SK-MEL-5 (cell line): ENCODE results near the gene STARD10. TPM values are rescaled to one million over a fixed set of nuclear protein-coding genes. Genes with fewer than 3 reads are reported as not detected.

Experiments used
- DNase-seq: peaks from one replicate; pipeline ENCODE4 v3.0.0-alpha.2; 2016; ENCODE audit warnings: low read depth, low spot score
- in situ Hi-C: cut with HindIII; loops from 2 replicates; pipeline ENCODE4 v1.10.0; 2016; ENCODE audit warnings: low sequenced_read_pairs, high pct_unique_total_duplicates, low pct_unique_long_range_greater_than_20kb
- total RNA-seq: library from RNA; depleted of rRNA; stranded (reverse); fragments of >200 nt; shearing (Covaris generic); gene quantifications from 2 replicates; pipeline ENCODE4 v1.2.3, GENCODE V29; 2014

STARD10 gene
- total RNA-seq, 1 experiment from 2014 or later = 65.4 TPM

DNA sequence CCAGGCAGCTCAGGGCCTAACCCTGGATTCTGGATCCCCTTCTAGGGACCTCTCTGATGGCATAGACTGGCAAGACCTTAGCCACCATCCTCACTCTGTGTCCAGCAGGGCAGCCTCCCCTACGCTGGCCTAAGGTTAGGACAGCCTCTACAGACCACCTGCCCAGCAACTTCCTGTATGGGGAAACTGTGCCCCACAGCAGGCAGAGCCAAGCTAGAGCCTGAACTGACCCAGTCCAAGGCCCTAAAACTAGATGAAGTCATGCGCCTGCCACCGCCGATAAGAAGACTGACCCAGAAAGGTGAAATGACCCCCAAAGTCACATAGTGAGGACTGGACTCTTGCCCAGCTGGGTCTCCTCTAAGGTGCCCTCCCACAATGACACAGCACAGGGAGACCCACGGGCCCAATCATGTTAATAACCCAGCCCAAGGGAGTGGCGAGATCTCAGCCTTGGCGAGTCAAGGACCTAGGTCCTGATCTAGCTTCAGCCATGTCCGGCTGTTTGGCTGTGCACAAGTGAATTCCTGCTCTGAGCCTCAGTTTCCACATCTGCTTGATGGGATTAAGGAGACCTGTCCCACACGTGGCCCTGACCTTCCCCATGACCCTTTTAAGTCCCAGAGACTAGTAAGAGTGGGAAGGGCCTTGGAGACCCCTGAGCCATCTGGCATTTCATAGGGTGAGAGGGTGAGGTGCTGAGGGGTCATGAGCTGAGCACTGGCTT, 17.6 kb downstream of the STARD10 start:
- in situ Hi-C loops = no loop called here
- DNase-seq = no peak

DNA sequence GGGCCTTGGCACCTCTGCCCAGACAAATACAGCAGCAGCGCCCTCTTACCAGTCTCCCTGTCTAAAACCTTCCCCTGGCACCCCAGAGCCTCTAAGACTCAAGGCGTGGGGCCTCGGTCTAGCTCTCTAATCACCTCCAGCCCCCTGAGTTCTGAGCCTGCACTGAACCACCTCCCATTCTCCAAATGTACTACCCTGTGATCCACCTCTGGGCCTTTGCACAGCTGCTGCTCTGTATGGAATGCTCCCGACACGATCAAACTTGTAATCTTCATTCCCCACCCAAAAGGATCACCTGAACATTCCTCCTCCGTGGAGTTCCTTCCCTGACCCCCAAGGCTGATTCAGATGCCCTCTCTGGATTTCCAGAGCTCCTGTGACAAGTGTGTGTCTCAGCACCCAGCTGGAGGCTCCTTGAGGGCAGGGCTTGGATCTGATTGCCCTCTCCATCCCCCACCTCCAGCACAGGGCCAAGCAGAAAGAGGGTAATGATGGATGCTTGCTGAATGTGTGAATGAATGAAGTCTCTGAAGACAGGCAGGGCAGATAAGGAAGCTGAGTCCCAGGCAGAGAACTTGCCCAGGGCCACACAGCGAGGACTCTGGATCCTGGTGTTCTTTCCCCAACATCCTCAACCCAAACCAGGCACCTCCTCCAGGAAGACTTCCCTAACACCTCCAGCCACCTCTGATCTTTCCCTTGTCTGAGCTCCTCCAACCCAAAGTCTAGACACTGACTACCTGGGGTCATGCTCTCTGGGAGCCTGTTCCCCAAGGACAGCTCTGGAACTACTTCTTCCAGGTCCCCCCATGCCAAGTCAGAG, 18.3 kb downstream of the STARD10 start:
- no peak for DNase-seq
- in situ Hi-C loops = no loop called here

DNA sequence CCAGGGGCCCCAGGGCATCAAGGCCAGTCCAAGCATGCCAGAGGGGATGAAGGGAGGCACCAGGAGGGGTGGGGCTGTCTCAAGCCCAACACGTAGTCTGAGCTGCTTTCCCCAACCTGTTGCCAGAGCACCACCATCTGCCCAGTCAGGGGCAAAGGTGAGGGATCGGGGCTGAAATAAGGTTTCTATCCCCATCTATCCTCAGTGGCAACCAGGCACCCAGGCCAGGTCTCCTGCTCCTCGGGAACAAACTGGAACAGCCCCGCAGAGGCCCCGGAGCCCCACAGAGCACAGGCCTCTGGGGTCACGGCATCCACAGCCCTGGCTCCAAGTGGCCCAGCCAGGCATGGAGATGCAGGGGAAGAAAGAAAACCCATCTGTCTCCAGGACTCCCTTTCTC, 19.3 kb downstream of the STARD10 start:
- in situ Hi-C loops = no loop called here
- no peak for DNase-seq

DNA sequence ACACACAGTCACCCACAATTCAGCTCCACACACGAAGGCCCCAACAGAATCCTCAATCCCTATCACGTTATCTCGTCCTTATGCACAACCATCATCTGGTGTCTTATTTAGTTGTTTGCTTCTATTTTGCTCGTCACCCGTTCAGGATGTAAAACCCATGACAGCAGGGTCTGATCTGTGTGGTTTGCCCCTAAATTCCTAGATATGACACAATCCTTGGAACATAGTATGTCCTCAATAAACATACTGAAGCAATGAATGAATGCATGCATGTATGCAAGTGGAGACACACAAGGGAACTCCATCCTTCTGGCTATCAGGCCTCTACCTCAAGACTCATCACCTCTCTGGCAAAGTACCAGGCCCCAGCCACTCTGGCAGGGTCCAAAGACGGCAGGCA, 20.2 kb downstream of the STARD10 start:
- DNase-seq = no peak
- in situ Hi-C loops = no loop called here

DNA sequence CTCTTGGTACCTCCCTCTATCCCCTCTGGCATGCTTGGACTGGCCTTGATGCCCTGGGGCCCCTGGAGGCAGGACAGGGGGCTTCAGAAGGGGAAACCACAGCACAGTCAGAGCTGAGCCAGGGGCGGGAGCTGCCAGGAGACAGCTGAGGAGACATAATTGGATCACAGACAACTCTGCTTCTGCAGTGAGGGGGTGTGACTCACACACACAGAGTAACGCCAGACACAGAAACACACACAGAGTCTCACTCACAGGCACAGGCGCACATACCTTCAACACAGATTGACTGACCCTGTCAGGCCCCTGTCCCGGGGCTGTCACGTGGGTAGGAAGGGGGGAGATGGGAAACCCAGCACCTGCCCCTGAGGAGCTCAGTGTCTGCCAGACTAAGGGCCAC, 20.6 kb downstream of the STARD10 start:
- no peak for DNase-seq
- in situ Hi-C loops = no loop called here

DNA sequence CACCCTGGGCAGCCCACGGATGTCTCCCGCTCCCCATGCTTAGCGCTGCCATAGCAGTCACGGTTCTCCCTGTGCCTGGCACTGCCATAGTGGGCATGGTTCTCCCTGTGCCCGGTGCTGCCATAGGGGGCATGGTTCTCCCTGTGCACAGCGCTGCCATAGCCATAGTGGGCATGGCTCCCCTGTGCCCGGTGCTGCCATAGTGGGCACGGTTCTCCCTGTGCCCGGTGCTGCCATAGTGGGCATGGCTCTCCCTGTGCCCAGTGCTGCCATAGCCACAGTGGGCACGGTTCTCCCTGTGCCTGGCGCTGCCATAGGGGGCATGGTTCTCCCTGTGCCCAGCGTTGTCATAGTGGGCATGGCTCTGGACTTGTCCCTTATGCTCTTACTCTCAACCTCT, 21.8 kb downstream of the STARD10 start:
- in situ Hi-C loops = no loop called here
- no peak for DNase-seq

DNA sequence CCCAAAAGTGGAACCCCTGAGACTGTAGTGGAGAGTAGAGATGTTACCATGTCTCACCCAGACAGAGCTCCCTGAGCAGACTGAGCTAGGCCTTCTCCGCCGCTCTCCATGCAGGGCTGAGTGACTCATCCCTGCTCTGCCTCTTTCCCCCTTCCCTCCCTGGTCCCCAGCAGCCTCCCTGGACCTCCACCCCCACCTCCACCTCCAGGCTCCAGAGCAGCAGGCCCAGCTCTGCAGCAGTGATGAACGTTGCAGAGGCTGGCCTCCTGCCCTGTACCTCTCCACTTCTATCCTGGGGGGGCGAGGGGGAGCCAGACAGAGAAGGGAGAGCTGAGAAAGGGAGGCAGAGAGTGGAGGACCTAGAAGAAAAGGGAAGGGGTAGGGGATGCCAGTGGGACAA, 22.3 kb downstream of the STARD10 start:
- in situ Hi-C loops = no loop called here
- no peak for DNase-seq

DNA sequence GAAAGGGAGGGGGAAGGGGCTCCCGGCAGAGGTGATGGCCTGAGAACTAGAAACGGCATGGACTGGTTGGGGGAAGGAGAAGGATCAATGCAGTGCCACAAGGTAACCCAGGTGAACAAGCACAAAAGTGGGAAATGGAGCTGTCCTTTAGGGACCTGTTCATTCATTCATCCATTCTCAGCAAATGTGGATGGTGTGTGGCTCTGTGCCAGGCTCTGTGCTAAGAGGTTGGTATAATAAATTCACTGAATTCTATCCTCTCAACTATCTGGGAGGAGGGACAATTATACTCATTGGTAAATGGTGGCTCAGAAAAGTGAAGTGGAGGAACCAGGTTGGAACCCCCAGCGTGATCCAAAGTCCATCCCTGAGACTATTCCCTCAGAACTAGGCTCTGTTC, 23.0 kb downstream of the STARD10 start:
- no peak for DNase-seq
- in situ Hi-C loops = no loop called here

DNA sequence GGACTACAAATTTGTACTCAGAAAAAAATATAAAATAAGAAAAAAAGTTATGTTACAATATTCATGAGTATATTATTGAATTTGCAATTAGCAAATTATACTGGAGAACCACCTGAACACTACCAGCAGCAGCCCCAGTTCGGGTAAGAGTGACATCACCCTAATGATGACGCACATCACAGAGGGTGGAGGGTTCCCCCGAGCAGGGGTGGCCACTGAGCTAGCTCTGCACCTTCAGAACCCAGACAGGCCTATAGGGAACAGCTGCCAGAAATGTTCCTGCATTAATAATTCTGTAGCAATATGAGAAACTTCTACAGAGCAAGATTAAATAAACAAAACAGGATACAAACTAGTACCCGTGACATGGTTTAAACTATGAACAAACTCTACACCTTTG, 24.2 kb downstream of the STARD10 start:
- DNase-seq = no peak
- in situ Hi-C loops = no loop called here

DNA sequence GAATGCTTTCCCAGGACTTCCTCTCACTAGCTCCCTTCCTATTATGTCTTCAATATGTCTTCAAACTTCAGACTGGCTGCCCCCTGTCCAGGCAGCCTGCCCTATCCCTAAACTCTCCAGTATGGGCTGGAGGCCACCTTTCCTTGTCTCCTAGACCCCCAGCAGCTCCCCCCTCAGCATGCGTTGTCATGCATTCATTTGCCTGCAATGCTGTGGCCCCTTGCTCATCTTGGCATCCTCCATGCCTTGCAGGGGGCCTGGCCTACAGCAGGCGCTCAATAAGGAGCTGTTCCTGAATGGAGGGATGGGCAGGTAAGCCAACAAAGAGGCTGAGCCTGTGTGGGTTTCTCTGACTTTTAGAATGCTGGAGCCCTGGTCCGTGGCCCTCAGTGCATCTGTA, 25.3 kb downstream of the STARD10 start:
- DNase-seq = no peak
- in situ Hi-C loops = no loop called here

DNA sequence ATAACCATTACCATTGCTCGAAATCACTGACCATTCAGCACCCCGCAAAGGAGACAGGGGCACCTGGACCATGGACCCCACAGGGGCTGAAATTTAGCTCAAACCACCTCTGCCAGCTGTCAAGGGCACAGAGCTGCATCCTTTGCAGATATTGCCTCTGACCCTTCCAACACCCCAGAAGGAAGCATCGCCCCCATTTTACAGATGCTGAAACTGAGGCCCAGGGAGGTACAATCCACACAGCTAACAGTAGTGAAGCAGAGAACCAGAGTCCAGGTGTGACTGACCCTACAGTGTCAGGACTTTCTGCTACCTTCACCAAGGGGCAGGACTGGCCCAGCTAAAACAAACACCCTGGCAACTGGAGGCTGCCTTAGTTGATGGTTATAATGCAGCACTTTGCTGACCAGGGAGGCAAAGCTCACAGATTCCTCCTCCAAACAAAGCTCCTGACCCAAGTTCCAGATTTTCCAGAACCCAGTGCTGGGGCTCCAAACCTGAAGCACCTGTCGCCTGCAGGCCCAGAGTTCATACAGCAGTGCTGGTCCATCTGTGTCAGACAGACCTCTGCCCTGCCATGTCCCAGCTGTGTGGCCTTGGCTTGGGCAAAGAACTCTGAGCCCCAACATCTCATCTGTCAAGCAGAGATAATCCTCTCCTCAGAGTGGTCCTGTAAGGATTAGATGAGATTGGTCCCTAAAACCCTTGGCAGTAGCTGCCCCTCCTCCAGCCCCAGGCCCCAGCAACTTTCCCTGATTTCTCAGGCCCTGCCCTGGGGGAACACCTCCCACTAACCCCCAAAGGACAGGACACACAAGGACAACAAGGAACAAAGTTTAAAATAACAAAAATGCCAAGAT, 26.4 kb downstream of the STARD10 start:
- in situ Hi-C loops = no loop called here

DNA sequence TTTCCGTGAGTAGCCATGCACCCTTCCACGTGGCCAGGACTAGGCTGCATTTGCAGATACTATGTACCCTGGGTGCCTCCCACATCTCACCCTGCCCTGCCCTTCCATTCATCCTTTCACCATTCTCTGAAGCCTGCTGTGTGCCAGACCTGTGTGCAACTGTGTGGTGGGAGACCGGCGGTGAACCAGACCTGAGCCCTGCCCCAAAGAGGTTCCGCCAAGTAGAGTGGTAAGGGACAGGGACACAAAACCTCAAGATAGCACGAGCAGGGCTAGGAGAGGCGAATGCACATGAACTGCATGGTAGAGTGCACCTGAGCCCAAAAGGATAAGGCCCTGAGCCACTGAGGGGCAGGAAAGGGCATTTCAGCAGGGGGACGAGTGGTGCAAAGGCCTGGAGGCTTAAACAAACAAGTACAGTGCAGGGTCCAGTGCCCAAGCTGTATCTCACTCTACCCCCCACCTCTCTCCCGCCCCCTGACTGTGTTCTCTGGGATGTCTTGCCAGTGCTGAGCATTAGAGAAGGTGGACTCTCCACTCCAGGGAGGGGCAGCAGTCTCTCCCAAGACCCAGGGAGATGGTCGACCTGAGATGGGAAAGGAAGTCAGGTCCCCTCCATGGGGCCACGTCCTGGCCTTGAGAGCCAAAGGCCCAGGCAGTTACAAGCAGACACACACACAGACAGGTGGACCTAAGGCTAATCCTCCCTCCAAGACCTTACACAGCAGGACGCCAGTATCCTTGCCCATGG, 27.5 kb downstream of the STARD10 start:
- no peak for DNase-seq
- in situ Hi-C loops = no loop called here

More for the DNA sequence above, 26.4 kb downstream of the STARD10 start:
- no peak for DNase-seq

DNA sequence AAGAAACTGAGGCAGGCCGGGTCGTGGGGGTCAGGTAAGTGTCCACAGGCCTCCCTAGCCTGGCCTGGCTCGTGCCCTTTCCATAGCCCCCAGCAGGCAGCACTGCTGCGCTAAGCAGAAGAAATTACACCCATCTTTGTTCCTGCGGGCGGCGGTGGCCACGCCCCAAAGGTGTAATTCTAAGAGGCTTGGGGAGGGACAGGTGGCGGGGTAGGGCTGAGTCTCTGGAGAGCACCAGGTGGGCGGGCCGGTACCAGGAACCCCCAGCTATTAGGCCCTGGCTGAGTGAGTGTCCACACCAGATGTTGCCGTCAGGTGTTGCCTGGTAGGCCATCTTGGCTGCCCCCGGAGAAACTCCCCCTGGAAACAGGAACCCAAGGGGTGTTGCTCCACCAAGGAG, 29.3 kb downstream of the STARD10 start:
- in situ Hi-C loops = no loop called here
- no peak for DNase-seq

DNA sequence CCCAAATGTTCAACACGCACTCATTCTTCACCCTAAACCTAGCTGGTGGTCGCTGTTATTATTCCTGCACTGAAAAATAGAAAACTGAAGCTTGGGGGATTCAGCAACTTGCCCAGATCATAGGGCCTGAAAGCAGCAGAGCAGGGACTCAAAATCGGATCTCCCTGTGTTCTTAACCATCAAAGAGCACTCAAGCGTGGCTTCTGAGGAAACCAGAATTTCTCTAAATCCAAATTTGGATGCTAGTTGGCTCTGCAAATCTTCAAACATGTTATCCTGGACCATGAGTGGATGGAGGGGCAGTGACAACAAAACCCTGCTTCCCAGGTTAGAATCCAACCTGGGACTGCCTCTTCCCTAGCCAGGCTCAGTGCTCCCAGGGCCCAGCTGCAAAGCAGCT, 30.0 kb downstream of the STARD10 start:
- in situ Hi-C loops = no loop called here

DNA sequence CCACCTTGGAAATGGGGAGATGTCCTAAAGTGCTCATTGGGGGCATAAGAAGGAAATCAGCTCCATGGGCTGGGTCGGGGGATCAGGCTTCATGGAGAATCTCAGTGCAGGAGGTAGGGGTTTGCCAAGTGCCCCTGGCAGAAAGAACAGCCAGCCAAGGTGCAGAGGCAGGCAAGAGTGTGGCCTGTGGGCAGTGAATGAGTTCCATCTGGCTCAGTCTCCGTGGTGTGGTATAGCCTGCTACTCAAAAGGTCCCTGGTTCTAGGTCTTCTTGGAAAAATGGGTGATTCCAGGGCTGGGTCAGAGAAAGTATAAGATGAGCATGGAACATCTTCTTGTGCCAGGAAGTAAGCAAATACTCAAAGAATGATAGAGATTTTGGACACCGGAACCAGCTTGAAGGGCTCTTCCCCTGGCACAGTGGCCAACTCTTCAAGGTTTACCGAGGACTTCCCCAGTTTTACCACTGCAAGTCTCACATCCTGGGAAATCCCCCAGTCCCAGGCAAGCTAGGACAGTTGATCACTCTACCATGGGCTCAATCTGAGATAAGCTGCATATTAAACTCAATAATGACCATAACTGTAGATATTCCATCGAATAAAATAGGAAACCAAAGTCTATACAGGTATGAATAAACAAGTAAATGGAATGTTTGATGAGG, 31.1 kb downstream of the STARD10 start:
- in situ Hi-C loops = no loop called here
- DNase-seq = no peak

More for the DNA sequence above, 30.0 kb downstream of the STARD10 start:
- DNase-seq = no peak

DNA sequence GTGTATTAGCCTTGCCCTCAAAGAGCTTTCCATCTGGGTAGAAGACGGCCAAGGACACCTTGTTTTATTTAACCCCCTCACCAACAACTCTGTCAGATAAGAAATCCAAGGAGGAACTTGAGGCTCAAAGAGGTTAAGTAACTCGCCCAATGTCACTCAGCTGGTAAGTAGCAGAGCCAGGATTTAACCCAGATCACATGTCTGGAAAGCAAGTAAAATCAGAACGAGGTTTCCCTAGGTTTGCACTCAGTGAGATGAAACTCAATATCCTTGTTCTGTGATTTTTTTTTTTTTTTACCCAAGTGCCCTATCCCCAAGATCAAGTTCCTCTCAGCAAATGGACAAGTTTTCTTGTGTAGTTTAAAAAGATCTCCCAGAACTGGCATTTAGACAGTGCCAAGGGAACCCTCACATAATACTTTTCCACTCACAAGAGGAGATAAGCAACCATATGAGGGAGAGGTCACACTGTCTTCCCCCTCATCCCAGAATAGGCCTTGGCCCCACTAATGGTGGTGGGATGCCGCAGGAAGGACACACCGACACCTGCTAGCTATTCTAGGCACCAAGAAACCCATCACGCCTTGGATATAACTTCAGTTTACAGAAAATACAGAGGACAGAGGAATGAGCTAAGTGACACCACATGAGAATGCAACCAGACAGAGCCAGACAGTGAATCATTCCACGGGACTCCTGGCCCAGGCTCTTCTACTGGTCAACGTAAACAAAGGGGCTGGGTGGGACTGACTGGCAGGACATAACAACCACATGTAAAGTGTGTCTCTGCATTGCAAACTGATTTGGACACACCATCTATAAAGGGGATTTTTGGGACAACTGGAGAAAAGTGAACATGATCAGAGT, 33.1 kb downstream of the STARD10 start:
- in situ Hi-C loops = no loop called here
- no peak for DNase-seq
